ENCODE measurements around the gene ZNF273.

The ZNF273 gene

DNA sequence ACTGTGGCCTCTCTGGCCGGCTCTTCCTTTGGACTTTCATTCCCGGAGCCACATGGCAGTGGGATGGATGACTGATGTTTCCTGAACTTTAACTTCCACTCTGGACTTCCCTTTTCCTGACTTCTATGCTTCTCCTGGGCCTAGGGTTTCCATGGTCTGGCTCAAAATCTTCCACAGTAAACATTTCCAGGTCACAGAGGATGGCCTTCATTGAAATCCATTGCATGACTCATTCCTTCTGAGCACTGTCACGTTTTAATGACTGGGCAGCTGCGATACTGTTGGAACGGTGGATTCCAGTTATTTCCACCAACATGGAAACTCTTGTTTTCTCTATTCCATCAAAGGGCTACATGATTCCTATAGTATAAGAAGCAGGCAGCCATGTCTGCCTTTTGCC lies 24.4 kb upstream of the ZNF273 start:
- no peaks in the 10 kb centered on the region; the same call in 1 of the 2 replicates for H3K27me3 ChIP-seq (replicated peaks; ENCODE audit: control insufficient read depth, insufficient read depth, low read length)
- no peak for DNase-seq (ENCODE audit: extremely low read depth, insufficient read length)
- TF ChIP-seq, protein P1, sequence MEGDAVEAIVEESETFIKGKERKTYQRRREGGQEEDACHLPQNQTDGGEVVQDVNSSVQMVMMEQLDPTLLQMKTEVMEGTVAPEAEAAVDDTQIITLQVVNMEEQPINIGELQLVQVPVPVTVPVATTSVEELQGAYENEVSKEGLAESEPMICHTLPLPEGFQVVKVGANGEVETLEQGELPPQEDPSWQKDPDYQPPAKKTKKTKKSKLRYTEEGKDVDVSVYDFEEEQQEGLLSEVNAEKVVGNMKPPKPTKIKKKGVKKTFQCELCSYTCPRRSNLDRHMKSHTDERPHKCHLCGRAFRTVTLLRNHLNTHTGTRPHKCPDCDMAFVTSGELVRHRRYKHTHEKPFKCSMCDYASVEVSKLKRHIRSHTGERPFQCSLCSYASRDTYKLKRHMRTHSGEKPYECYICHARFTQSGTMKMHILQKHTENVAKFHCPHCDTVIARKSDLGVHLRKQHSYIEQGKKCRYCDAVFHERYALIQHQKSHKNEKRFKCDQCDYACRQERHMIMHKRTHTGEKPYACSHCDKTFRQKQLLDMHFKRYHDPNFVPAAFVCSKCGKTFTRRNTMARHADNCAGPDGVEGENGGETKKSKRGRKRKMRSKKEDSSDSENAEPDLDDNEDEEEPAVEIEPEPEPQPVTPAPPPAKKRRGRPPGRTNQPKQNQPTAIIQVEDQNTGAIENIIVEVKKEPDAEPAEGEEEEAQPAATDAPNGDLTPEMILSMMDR (IDR thresholded peaks at IDR 0.05; ENCODE audit: insufficient read depth, low read length, poor library complexity, severe bottlenecking) = no peak
- no peak overlapping the region for H3K4me3 ChIP-seq (replicated peaks; ENCODE audit: low read depth, low read length)
- H3K36me3 ChIP-seq (ENCODE audit: control insufficient read depth, insufficient read depth, low read length) = no peaks in the 10 kb centered on the region

DNA sequence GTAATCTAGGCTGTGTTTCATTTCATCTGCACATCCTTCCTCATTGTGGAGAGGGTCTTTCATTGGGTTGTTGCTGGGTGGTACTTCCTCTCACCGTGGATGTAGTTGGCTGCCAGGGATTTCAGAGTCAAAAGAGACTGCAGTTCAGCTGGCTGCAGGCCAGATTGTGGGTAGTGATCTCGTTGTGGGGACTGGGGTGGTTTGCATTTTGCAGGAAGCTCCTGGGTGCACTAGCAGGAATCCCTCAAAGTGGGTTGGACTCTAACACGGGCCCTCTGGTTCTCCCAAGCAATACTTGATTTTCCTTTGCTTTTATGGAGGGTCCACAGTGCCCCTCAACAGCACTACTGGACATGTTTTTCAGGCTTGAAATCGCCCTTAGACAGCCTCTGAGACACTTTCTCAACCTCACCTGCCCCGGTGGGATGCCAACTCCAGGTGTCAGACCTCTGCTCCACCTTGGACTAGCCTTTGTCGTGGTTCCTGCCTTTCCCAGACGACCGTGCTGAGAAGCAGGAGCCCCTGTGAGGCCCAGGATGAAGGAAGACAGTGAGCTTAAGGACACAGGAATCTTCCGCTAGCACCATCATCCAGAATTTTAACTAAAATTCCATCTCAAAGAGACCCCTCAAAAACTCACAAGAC lies 23.9 kb upstream of the ZNF273 start:
- H3K4me3 ChIP-seq (replicated peaks; ENCODE audit: low read depth, low read length) = no peak overlapping the region
- TF ChIP-seq, protein P1 (IDR thresholded peaks at IDR 0.05; ENCODE audit: insufficient read depth, low read length, poor library complexity, severe bottlenecking) = no peak
- no peaks in the 10 kb centered on the region; the same call in 1 of the 2 replicates for H3K27me3 ChIP-seq (replicated peaks; ENCODE audit: control insufficient read depth, insufficient read depth, low read length)
- DNase-seq (ENCODE audit: extremely low read depth, insufficient read length) = no peak
- H3K36me3 ChIP-seq (ENCODE audit: control insufficient read depth, insufficient read depth, low read length) = no peaks in the 10 kb centered on the region

DNA sequence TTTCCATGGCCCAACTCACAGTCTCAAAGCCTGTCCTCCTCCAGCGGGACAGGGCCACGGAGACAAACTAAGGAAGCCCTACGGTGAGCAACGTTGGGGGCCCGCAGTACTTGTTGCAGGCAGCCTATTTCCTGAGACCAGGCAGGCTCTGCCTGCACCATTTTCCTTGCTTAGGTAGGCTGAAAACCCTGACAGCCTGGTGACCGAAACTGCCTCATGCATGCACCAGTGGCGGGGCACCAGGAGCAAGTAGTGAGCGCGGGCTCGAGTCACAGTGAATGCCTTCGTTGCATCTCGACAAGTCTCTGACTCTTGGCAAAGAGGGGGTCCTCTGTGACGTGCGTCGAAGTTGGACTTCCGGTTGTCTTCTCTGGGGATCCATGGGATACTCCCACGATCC lies 23.3 kb upstream of the ZNF273 start:
- TF ChIP-seq, protein P1 (IDR thresholded peaks at IDR 0.05; ENCODE audit: insufficient read depth, low read length, poor library complexity, severe bottlenecking) = no peak
- no peak for DNase-seq (ENCODE audit: extremely low read depth, insufficient read length)
- Histone ChIP-seq H3K27me3 (replicated peaks; ENCODE audit: control insufficient read depth, insufficient read depth, low read length) (no peaks in the 10 kb centered on the region; the same call in 1 of the 2 replicates), H3K36me3 (ENCODE audit: control insufficient read depth, insufficient read depth, low read length) (no peaks in the 10 kb centered on the region), H3K4me3 (replicated peaks; ENCODE audit: low read depth, low read length) (no peak overlapping the region)

DNA sequence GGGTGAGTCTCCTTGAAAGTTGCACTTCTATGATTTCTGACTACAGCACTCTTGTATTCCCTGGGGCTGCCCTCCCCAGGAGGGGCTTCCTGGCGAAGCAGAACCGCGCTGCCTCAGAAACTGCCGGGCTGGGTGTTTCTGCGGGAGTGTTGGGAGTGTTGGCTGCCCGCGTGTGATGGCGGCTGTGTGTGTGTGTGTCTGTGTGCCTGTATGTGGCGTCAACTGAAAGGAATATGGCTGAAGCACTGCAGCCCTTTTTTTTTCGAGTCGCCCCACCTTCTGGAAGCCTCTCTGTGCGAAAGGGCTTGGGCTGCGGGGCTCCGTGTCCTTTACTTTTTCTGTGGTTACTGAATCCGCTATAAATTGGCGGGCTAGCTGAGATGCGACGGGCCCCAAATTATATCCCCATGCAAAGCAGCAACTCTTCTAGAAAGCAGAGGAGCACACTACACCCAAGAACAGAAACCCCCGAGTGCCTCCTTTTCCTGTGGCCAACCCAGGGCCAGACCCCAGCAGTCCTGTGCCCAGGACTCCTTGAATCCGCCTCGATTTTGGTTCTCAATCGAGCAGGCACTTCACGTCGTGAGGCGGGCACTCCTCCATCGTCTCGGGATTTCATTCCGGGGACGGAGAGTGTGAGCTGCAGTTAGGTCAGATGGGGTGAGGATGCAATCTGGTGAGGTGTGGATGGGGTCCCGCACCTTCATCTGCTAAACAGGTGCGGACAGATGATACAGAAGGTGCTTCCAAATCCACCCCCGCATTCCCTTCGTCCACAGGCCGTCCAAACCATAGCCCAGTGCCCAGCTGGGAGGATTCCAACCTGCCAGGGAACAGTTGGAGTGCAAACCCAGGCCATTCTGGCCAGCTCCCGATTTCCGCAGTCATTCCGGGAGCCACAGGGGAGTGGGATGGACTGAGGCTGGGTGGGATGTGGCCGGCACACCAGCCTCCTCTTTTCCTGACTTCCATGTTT lies 22.5 kb upstream of the ZNF273 start:
- H3K36me3 ChIP-seq (ENCODE audit: control insufficient read depth, insufficient read depth, low read length) = no peaks in the 10 kb centered on the region
- no peaks in the 10 kb centered on the region; the same call in 1 of the 2 replicates for H3K27me3 ChIP-seq (replicated peaks; ENCODE audit: control insufficient read depth, insufficient read depth, low read length)
- DNase-seq (ENCODE audit: extremely low read depth, insufficient read length) = no peak
- TF ChIP-seq, protein P1 (IDR thresholded peaks at IDR 0.05; ENCODE audit: insufficient read depth, low read length, poor library complexity, severe bottlenecking) = no peak
- no peak overlapping the region for H3K4me3 ChIP-seq (replicated peaks; ENCODE audit: low read depth, low read length)

DNA sequence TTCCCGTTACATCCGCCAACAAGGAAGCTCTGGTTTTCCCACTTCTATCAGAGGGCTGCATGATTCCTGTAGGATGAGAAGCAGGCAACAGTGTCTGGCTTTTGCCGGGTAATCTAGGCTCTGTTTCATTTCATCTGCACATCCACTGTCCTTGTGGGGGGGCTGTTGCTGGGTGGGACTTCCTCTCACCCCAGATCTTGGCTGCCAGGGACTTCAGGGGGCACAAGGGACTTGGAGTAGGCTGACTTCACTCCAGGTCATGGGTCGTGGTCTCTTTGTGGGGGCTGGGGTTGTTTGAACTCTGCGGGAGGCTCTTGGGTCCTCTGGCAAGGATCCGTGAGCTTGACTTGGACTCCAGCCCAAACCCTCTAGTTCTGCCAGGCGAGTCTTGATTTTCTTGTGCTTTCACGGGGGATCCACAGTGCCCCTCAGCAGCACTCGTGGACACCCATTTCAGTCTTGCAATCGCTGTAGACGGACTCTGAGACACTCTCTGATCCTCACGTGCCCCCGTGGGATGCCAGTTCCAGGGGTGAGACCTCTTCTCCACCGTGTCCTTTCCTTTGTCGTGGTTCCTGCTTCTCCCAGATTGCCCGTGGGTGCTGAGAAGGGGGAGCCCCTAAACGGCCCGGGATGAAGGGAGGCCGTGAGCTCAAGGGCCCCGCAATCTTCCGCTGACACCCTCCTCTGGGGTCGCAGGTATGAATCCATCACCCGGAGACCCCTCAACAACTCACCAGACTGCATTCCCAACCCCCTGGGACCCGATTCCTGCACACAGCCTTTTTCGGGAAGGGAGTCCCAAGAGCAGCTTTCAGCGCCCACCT lies 21.4 kb upstream of the ZNF273 start:
- H3K36me3 ChIP-seq (ENCODE audit: control insufficient read depth, insufficient read depth, low read length) = no peaks in the 10 kb centered on the region
- TF ChIP-seq, protein P1 (IDR thresholded peaks at IDR 0.05; ENCODE audit: insufficient read depth, low read length, poor library complexity, severe bottlenecking) = no peak
- H3K27me3 ChIP-seq (replicated peaks; ENCODE audit: control insufficient read depth, insufficient read depth, low read length) = no peaks in the 10 kb centered on the region; the same call in 1 of the 2 replicates
- DNase-seq (ENCODE audit: extremely low read depth, insufficient read length) = no peak
- no peak overlapping the region for H3K4me3 ChIP-seq (replicated peaks; ENCODE audit: low read depth, low read length)

Data from GM06990 (cell line).